GM21515 (cell line): Measurements from ENCODE around the gene ANO1.

Experiments
- ATAC-seq: cut with Tn5 transposase; IDR thresholded peaks from one replicate; pipeline ENCODE4 v1.9.1; 2021; ENCODE audit not compliant: unreplicated experiment

Gene ANO1

DNA sequence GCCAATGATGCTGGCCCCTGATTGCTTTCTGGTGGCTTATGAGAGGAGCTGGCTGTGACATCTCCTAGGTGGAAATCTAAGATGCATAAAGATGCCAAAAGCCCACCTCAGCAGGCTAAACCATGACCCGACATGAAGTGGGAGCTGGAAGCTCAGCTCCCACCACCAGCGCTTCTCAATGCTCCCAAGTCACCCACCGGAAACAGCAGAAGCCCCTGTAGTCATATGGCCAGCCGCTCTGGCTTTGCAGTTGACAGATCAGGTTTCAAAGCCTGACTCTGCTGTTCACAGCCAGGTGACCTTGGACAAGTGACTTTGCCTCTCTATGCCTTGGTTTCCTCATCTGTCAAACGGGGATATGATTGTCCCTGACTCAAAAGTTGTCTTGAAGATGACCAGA, 29.1 kb upstream of the ANO1 start:
- no peak for ATAC-seq

DNA sequence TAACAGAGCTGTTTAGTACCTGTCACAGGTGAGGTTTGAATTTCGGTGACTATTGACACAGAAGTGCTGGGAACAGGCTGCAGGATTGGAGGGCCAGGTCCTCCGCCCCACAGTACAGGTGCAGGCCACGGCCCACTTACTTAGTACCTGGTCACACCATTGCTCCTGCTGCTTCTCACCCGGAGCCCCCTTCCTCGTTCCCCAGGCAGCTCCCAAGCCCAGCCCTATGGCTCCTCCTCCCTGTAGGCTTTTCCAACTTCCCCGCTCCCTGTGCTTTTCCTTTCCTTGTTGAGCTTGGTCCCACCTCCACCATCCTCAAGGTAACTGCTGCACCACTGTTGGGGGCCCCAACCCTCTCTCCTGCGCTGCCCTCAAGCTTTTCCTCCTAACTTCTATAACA, 27.9 kb upstream of the ANO1 start:
- ATAC-seq = no peak

DNA sequence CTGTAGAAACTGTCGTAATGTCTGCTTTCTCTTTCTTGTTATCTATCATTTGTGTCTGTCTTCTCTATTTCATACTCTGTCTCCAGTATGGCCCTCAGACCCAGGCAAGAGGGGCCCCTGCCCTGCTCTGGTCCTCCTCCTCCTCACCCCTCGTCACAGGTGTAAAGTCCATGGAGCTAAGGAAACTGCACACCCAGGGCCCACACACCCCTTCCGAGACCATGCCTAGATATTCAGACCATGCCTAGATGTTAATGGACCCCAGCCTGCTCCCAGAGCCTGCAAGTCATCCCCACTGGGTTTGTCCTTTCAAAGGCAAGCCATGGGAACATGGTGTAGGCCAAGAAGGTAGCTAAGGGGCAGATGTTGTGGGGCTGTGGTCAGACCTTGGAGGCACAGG, 24.1 kb upstream of the ANO1 start:
- ATAC-seq = no peak

DNA sequence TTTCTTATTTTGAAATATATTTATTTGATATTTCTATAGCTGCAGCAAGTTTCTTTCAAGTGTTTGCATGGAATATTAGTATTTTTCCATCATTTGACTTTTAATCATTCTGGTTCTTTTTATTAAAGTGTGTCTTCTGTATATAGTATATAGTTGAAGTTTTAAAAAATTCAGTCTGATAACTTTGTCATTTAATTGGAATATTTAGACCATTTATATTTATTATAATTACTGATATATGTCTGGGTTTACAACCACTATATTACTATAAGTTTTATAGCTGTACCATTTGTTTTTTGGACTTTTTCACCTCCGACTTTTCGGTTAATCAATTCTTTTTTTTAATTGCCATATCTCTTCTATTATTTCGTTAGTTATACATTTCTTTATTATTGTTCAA, 22.7 kb upstream of the ANO1 start:
- no peak for ATAC-seq

DNA sequence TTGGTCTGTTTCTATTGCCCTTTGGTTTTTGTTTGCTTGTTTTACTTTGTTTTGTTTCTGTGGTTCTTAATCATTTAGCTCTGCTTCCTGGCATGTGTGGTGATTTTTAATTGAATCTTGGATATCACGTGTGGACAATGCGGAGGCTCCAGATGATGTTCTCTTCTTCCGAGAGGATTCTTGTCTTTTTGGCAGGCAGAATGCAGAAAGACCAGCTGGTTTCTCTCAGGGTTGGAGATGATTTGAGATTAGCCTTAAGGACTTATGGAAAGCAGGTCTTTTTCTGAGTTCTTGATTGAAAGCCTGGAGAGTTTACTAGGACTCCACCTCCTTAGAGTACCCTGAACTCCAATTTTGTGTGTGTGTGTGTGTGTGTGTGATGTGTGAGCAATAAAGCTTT, 21.0 kb upstream of the ANO1 start:
- ATAC-seq = no peak

DNA sequence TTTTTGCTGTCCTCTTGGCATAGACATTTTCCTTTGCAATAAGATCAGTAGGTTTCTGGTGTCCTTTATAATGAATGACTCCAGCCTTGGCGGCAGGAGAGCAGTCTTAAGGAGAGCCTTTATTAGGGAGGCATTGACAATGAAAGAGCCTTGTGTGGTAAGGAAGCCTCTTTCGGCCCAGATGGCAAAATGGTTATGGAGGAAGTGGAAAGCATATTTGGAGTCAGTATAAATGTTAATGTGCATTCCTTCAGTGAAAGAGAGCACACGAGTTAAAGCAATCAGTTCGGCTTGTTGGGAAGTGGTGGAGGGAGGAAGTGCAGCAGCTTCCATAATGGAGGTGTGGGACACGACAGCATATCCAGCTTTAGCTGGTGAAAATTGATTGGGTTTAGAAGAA, 18.1 kb upstream of the ANO1 start:
- ATAC-seq = no peak

DNA sequence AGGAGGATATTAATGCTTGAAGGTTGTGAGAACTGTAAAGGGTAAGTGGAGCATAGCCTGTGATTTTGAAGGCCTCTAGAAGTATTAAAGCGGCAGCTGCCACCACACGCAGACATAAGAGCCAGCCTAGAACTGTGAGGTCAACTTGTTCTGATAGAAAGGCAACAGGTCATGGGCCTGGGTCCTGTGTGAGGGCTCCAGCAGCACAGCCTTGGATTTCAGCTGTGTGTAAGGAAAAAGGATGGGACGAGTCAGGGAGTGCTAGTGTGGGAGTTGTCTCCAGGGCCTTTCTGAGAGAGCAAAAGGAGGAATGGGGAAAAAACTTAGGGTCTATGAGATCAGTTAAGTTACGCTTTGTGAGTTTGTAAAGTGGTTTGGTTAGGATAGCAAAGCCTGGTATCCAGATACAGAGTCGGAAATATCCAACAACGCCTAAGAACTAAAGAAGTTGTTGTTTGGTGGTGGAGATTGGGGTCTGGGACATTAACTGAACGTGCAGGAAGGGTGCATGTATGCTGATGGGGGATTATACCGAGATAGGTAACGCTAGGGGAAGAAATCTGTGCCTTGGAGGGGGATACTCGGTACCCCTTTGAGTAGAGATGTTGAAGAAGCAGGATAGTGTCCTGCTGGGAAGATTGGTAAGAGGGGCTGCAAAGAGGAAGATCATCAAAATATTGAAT, 17.4 kb upstream of the ANO1 start:
- no peak for ATAC-seq

DNA sequence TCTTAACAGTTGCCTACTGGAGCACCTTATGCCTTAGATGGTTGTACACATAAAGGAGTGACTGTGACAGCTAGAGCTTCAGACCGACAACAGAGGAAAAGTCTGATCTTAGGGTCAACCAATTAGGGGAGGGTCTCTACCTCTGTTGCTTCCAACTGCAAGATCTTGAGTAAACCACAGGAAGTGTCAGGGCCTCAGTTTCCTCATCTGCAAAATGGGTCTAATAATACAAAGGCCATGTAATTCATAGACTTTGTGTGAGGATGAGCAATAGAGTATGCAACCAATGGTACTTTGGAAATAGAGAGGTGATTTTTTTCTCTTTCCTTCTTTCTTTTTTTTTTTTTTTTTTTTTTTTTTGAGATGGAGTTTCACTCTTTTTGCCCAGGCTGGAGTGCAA, 16.4 kb upstream of the ANO1 start:
- ATAC-seq = no peak

DNA sequence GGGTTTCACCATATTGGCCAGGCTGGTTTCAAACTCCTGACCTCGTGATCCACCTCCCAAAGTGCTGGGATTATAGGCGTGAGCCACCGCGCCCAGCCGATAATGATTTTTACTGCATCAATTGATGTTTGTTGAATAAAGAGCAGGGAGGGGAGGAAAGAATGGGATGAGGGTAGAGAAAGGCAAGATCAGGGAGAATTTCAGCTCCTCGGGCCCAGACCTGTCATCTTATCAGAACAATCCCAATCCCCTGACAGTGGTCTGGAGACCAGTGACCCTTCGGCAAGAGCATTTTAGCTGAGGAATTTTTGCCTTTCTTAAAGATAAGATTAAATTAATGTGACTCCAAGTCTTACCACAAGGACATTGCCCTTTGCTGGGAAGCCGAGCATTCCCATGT, 15.0 kb upstream of the ANO1 start:
- ATAC-seq = no peak

DNA sequence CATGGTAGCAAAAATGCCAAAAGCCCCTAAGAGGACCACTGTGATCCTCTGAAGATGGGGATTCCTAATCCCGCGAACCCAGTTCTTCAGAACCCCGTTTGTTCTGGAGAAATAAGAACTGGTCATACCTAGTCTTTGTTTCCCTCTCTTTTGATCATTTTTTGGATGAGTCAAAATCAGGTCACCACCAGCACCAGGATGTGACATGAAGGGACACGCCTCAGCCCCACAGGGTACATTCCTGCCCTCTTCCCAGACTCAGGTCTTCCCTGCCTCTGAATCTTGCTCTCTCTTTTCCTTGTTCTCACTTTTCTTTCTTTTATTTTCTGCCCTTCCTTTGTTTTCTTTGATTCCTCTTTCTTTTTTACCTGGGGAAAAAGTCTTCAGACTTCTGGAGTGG, 14.6 kb upstream of the ANO1 start:
- ATAC-seq = no peak

DNA sequence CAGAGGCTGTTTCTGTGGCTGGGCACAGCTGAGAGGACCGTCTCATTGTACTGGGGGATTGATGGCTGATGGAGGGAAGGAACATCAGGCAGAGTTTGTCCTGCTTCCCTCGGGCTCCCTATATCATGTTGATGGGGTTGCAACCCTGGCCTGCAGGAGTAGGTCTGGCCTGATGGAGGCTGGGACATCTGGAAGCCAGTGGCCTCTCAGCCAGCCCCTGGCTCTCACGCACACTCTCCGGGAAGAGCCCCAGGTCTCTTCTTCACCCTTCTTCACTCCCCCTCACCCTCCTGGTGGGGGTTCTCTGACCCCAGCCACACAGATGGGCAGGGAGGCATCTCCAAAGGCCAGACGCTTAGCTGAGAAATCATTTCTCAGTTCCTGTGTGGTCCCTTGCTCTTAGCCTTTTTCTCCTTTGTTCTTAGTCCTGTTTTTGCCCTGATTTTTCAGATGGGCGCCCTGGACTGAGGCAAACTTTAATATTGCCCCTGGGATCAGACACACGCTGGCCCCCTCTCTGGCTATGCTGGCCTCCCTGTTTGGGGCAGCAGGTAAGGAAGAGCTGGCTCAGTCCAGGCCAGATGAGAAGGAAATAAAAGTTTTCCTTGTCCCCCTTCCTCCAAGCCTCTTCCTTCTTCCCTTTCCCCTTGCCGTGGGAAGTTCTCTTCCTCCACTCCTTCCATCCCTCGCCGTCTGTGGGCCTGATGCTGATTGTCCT, 13.9 kb upstream of the ANO1 start:
- no peak for ATAC-seq

DNA sequence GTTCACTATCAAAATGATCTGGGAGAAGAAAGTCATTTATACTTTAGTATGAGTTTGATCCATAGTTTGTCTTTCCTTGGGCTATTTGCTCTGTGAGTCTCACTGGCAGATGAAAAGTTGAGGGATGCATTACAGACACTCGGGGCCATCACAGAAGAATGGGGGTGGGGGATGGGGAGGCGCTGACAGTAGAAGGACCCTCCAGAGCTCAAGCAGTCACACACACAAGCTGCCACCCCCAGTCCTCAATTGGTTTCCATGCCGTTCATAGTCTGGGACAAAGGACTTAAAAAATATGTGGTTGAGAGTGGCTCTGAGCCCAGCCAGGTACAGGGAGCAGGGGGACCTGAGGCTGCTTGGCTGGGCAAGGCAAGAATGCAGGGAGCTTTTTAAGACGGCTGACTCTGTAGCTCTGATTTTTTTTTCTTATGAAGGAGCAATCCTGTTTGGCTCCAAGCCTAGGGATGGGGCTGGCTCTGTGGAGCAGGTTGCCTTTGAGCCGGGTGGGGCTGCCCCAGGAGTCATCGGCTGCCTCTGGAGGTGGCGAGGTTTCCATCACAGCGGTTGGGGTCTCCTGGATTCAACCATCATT, 13.3 kb upstream of the ANO1 start:
- no peak for ATAC-seq

DNA sequence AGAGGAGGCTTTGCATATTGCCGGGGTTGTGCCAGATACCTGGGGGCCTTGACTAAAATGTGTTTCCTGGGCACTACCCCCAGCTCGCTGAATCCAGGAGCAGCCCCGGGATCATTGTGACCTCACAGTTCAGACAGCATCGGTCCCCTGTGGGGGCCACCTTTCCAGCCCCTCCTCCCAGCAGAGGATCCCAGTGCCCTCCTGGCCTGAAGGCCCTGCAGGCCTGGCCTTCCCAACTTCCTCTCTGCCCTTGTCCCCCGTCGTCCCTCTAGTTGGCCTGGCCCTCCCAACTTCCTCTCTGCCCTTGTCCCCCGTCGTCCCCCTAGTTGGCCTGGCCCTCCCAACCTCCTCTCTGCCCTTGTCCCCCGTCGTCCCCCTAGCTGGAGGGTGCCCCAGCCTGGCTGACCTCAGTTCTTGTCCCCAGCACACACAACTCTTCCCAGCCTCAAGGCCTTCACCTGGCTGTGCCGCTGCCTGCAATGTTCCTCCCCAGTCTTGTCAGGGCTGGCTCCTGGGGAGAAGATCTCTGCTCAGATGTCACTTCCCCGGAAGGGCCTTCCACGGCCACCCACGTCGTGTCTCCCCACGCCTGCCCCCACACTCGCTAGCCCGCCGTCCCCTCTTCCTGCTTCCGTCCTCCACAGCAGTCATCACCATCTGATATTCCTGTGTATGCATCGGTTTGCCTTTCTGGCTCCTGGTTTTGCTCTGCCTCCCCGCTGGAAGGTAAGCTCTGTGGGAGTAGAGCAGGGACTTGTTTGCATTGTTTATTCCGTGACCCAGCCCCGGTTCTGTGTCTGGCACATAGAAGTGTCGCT, 12.6 kb upstream of the ANO1 start:
- no peak for ATAC-seq

DNA sequence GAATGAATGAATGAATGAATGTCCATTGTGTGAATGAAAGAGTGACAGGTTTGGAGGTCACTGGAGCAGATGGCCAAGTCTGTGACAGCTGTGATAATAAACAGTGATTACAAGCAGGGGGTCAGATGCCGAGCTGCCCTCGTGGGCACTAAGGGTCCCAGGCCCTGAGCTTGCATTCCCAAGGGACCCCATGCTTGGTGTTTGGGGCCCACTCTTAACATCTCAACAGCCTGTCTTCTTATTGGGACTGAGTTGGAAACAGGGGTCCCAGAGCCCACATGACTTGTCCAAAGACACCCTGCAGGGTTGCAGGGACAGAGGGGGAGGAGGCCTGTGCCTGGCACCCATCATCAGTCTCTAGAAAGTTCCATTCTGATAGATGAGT, 12.0 kb upstream of the ANO1 start:
- no peak for ATAC-seq

DNA sequence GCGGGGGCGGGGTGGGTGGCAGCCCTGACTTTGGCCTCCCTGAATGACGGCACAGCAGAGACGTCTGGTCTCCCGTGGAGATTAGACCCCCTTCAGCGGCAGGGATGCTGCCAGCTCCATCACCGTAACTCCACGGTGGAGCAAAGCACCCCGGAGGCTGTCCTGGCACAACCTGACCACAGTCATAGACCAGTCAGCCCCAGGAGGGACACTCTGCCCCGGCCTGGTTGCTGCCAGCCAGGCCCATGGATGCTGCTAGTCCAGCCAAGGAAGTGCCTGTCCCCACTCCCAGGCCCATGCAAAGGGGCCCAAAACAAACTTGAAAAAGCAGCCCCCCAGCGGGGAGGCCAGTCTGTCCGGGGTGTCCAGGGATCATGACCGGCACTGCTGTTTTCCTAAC, 11.5 kb upstream of the ANO1 start:
- ATAC-seq = no peak

DNA sequence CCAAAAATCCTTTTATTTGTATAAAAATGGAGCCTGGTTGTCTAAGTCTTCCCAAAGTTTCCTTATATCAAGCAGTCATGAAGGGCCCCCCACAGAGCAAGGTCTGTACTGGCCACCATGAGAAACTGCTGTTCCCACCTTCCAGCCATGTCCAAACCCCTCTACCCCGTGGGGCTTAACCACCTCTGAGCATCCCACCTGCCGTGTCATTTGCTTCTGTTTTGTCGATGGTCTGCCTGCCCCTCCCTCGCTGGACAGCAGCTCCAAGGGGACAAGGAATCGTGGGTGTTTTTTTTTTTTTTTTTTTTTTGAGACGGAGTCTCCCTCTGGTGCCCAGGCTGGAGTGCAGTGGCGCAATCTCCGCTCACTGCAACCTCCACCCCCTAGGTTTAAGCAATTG, 11.1 kb upstream of the ANO1 start:
- no peak for ATAC-seq

DNA sequence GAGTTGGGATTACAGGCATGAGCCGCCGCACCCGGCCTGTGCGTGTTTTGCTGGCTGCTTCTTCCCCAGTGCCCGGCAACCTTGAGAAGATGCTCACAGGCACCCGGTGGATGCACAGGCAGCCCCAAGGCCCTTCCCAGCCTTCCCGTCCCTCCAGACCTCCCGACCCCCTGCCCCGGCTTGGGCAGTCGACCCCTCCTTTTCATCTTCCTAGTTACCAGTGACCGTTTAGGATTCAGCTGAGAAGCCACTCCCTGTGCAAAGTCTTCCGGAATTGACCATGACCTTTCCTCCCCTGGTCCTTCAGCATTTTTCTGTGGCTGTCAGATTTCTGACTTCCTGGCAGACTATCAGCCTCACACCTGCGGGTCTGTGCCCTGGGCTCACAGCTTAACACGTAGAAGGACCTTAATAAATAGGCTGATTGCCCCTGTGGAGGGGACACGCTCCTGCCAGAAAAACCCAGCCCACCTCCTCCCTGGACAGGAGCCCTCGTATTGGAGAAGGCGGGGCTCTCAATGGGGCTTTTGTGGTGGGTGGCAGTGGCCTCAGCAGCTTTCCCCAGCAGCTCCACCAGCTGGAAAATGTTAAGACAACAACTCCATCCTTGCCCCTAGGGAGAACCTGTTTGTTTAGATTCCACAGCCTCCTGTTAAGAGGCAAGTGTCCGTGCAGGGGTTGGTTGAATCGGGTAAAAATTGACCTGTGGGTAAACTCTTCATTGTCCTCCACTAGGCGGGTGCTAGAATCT, 10.4 kb upstream of the ANO1 start:
- no peak for ATAC-seq

DNA sequence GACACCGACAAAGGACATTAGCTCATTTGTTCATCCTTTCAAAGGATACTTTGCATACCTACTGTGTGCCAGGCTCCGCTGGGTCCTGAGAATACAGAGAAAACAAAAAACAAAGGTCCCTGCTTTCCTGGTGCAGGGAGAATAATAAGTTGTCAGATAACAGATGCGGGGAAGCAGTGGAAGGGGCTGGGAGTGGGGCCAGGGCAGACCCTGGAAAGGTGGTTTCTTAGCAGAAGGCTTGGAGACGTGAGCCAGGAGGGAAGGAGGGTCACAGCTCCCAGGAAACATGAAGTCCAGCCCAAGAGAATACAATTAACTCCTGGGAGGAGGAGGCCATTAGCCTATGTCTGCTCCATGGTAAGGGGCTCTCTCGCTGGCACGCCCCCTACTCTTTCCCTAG, 9.8 kb upstream of the ANO1 start:
- no peak for ATAC-seq

DNA sequence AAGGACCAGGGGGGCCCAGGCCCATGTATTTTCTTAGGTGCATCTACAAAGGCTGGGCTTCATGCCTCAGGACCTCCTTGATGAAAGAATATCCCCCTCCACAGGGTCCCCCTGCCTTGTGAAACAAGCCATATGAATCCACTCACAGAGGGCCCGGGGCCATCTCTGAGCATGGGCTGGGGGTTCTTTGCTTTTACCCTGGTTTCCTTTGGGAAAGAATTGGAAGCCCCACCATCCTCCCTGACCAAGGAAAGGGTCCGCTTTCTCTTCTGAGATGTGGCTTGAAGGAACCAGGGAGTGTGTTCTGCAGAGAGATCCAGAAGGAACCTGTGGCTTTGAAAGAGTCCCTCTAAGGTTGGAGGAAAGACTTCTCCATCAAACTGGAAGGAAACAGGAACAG, 9.2 kb upstream of the ANO1 start:
- no peak for ATAC-seq

DNA sequence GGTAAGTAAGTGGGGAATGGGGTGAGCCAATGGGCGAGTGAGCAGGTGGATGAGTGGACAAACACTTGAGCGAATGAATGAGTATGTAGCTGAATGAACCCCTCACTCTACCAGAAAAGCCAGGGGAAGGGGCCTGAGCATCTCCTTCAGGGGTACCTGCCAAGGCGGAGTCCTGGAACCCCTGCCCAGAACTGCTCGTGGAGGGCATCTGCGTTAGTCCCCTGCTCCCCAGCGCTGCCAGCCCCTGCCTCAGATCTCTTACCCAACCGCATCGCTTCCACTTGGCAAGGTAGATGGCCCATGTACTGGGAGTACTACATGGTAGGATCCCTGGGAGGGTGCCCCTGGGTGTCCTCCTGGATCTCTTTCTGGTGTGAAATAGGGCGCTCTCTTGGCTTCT, 7.4 kb upstream of the ANO1 start:
- no peak for ATAC-seq

DNA sequence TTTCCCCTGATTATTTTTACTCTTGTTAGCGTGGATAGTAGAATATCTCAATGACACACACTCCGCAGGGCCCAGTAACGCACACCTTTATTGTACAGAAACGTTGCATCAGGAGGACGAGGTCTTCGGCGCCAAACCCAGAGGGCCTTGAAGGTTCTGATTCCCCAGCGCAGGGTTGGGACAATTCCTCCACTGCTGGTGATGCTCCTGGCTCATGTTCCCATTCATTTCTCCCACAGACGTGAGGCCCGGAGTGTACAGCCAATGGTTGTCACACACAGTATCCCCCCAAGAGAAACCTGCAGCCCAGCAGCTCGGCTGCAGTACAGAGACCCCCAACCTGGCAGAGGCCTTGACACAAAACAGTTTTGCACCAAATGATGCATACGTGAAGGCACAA, 6.1 kb upstream of the ANO1 start:
- no peak for ATAC-seq
